Lung (tissue), 12 donors: ENCODE measurements around the gene CXCR5. TPM values are rescaled to one million over a fixed set of nuclear protein-coding genes. Genes with fewer than 3 reads are reported as not detected.
A peak's percentile ranks its signal among the peaks of the same experiment; 100 is the strongest.

ENCODE experiments used
- ATAC-seq: fragments of 200-7000 bp; cut with Tn5 transposase; one replicate; pipeline ENCODE4 v1.9.1; 2020; ENCODE audit warnings: moderate number of reproducible peaks; ENCODE audit not compliant: insufficient read depth, low FRiP score
- DNase-seq, 3 donors: peaks; one replicate each; pipeline ENCODE4 v3.0.0-alpha.2; 2013 to 2017
- H3K27ac ChIP-seq, 2 donors: one replicate each; pipeline ENCODE4 v1.5.1; 2013; ENCODE audit warnings: mild to moderate bottlenecking in 2 of 2, moderate library complexity in 2 of 2, control low read depth in 1 of 2, inconsistent platforms in 1 of 2, low read depth in 1 of 2, low read length in 1 of 2
- H3K27me3 ChIP-seq, 3 donors: one replicate each; pipeline ENCODE4 v1.5.1; 2013; ENCODE audit warnings: low read length in 2 of 3; ENCODE audit not compliant: control insufficient read depth in 3 of 3, insufficient read depth in 3 of 3
- H3K36me3 ChIP-seq, 4 donors: one replicate each; pipeline ENCODE4 v1.5.1; 2013; ENCODE audit warnings: low read length in 4 of 4, mild to moderate bottlenecking in 1 of 4, moderate library complexity in 1 of 4; ENCODE audit not compliant: control insufficient read depth in 4 of 4, insufficient read depth in 4 of 4
- H3K4me1 ChIP-seq, 5 donors: one replicate each; pipeline ENCODE4 v1.5.1; 2013; ENCODE audit warnings: low read length in 5 of 5, mild to moderate bottlenecking in 2 of 5, moderate library complexity in 1 of 5; ENCODE audit not compliant: control insufficient read depth in 5 of 5, insufficient read depth in 5 of 5
- H3K4me3 ChIP-seq: one replicate; pipeline ENCODE4 v1.5.1; 2013; ENCODE audit warnings: mild to moderate bottlenecking, control low read depth, moderate library complexity
- H3K9ac ChIP-seq, 2 donors: one replicate each; pipeline ENCODE4 v1.5.1; 2013; ENCODE audit warnings: low read length in 2 of 2, control low read depth in 1 of 2; ENCODE audit not compliant: insufficient read depth in 1 of 2
- H3K9me3 ChIP-seq, 4 donors: one replicate each; pipeline ENCODE4 v1.5.1; 2013; ENCODE audit warnings: low read length in 3 of 4, mild to moderate bottlenecking in 1 of 4, moderate library complexity in 1 of 4; ENCODE audit not compliant: control insufficient read depth in 4 of 4, insufficient read depth in 3 of 4
- CTCF ChIP-seq: IDR thresholded peaks from 2 replicates; pipeline ENCODE4 v1.5.1; 2012; ENCODE audit warnings: mild to moderate bottlenecking; ENCODE audit errors: control extremely low read depth, extremely low read depth
- WGBS, 2 donors: extraction: QIAGEN DNeasy Blood & Tissue Kit; methylation state at CpG; one replicate each; pipeline ENCODE4 v1.1.7; 2013; 5-methylcytosine and 5-hydroxymethylcytosine counted together
- polyA plus RNA-seq, 2 donors: library from polyadenylated mRNA; stranded (reverse); fragments of 200-250 nt; gene quantifications; one replicate each; pipeline ENCODE4 v1.2.1, GENCODE V29; 2013
- total RNA-seq, 2 donors: library from RNA; depleted of rRNA in 1 of 2; stranded (reverse); fragments of >200 nt in 1 of 2; gene quantifications; one replicate each; pipeline ENCODE4 v1.2.1, GENCODE V29; 2014 to 2021
- donor health status: control.
- donor health status: control.
- donor health status: Bipolar disorder and iron deficiency.
- donor health status: healthy.
- donor health status: DM: yes; HTN: yes; CAD: no.

CXCR5 gene
- total and polyA plus RNA-seq, 4 donors: 0.16 to 0.65 (median 0.48) TPM; not detected in 1

GRCh38 chr11:118927554-118928100, 43.9 kb downstream of the CXCR5 start:
- Histone ChIP-seq H3K36me3 (peaks cover 0 to 7% (median under 1%) of the 10 kb centered on the region in 4 donors), H3K9ac (no peak overlapping the region), H3K9me3 (no peaks in the 10 kb centered on the region), H3K4me3 (no peak overlapping the region), H3K27ac (peak overlapping the region; percentile 56 to 94), H3K4me1 (peaks cover 0 to 48% (median 17%) of the 10 kb centered on the region in 5 donors), H3K27me3 (no peaks in the 10 kb centered on the region)
- no peak for DNase-seq
- WGBS, 2 donors: 10 to 19% methylated on average over 7 of the region's 7 CpGs
- ATAC-seq: no peak
- no peak for TF ChIP-seq CTCF

- Histone ChIP-seq H3K9me3 (no peaks in the 10 kb centered on the region), H3K9ac (peak overlapping the region in 1 of 2 donors; percentile 66), H3K4me1 (peaks cover 0 to 42% (median 15%) of the 10 kb centered on the region in 5 donors), H3K27me3 (no peaks in the 10 kb centered on the region), H3K4me3 (peak overlapping the region; percentile 75), H3K36me3 (peaks cover 0 to 7% (median 0%) of the 10 kb centered on the region in 4 donors), H3K27ac (peak overlapping the region; percentile 90 to 94)
- DNase-seq (peak; percentile 94 to 98 (median 95)), ATAC-seq (peak; percentile 71)
- peak; percentile 59 for TF ChIP-seq CTCF
- 0% methylated on average over 30 to 32 of the region's 32 CpGs for WGBS, 2 donors
These were observed 44.6 kb downstream of the CXCR5 start for GRCh38 chr11:118928101-118928869.

GRCh38 chr11:118928870-118929500, 45.3 kb downstream of the CXCR5 start:
- H3K9me3 ChIP-seq: no peaks in the 10 kb centered on the region
- no peak for TF ChIP-seq CTCF
- H3K27ac ChIP-seq: peak overlapping the region; percentile 90 to 94
- no peaks in the 10 kb centered on the region for H3K27me3 ChIP-seq
- no peak overlapping the region for H3K9ac ChIP-seq
- ATAC-seq (peak; percentile 15), DNase-seq (peak in 1 of 3 donors; percentile 95)
- peak overlapping the region; percentile 75 for H3K4me3 ChIP-seq
- H3K4me1 ChIP-seq: peaks cover 0 to 35% (median 11%) of the 10 kb centered on the region in 5 donors
- H3K36me3 ChIP-seq: peaks cover 0 to 7% (median 0%) of the 10 kb centered on the region in 4 donors
- 0% methylated on average over 24 to 26 of the region's 26 CpGs for WGBS, 2 donors
